ENCODE data around the gene KDSR.

The KDSR gene

DNA sequence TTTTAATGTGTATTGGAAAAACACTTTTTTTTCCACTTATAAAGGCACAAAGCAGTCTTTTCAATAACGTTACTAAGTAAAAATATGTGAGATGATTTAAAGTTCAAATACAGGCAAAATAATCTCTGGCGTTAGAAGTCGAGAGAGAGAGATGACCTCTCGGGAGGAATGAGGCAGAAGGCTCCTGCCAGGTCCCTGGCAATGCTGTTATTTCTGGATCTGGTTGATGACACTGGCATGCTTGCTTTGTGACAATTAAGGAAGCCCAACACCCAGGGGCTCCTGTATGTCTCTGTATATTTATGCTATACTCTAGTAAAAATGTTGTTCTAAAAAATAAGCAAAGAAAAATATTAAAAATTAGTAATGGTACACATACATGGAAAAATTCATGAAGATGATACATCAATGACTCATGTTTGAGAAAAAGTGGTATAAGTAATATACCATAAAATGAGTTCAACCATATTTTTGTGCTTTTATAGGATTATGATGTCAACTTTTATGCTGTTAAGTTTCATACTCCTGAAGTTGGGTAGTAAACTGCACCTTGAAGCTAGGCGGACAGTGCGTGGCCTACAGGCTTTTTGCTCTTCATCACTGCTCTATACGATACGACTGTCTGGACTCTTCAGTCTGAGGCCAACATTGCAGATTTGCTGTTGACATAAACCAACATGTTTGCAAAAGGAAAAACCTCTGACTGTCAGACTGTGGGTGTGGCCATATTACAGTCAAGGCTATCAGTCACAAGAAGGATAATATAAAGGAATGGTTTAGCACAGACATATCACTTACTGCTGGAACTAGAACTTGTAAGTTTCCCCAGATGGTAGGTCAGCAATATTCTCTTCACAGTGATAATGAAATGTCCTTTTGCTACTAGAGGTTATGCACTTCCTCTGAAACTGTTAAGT lies 35.5 kb upstream of the KDSR start:
- TF ChIP-seq, protein P1, sequence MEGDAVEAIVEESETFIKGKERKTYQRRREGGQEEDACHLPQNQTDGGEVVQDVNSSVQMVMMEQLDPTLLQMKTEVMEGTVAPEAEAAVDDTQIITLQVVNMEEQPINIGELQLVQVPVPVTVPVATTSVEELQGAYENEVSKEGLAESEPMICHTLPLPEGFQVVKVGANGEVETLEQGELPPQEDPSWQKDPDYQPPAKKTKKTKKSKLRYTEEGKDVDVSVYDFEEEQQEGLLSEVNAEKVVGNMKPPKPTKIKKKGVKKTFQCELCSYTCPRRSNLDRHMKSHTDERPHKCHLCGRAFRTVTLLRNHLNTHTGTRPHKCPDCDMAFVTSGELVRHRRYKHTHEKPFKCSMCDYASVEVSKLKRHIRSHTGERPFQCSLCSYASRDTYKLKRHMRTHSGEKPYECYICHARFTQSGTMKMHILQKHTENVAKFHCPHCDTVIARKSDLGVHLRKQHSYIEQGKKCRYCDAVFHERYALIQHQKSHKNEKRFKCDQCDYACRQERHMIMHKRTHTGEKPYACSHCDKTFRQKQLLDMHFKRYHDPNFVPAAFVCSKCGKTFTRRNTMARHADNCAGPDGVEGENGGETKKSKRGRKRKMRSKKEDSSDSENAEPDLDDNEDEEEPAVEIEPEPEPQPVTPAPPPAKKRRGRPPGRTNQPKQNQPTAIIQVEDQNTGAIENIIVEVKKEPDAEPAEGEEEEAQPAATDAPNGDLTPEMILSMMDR (IDR thresholded peaks at IDR 0.05; ENCODE audit: low read depth, low read length) = no peak
- DNase-seq (ENCODE audit: extremely low read depth, low read depth) = no peak

DNA sequence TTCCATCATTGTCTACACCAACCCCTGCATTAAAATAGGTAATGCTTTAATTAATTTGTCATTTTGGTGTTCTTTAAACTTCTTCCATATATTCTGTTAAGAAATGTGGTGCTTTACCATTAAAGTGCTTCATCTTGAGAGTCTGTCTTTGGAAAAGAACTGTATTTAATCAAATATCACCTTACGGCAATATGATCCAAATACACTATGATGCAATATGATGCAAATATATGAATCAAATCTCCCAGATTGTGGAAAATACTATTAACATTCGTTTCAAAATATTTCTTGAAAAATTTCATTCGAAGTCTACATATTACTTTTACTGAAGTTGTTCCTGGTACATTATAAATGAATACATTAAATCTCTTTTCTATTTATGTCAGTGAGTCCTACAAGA lies 32.3 kb upstream of the KDSR start:
- no peak for DNase-seq (ENCODE audit: extremely low read depth, low read depth)
- TF ChIP-seq, protein P1 (IDR thresholded peaks at IDR 0.05; ENCODE audit: low read depth, low read length) = no peak

DNA sequence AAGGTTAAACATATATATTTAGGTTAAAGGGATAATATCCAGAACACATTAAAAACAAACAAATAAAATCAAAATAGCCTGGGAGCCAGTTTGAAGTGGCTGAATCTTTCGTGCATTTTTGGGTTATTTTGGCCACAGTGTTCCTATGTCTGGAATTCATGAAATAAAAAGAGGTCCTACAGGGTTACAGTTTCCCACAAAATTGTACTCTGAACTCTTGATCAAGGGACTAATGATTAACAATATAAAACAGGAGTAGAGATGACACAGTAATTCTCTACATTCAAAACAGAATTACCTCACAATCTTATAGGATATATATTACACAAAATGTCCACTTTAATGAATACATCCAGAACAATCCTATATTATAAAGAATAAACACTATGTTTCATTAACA lies 30.3 kb upstream of the KDSR start:
- no peak for DNase-seq (ENCODE audit: extremely low read depth, low read depth)
- TF ChIP-seq, protein P1 (IDR thresholded peaks at IDR 0.05; ENCODE audit: low read depth, low read length) = no peak

DNA sequence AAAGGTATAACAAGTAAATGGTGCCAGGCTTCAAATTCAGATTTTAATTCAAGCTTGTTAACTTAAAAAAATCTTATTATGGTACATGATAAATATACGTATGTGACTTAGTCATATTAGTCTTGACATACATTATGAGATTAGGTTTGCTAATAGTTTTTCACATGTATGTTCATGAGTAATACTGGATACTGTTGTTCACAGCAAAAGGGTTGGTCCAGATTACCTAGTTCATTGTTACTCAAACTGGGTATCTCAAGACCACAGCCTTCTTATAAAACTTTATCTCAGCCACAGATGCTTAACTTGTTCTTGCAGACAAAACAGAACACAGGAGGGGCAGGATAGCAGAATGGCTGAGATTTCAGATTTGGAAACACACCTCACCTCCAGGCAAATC lies 28.5 kb upstream of the KDSR start:
- no peak for DNase-seq (ENCODE audit: extremely low read depth, low read depth)
- TF ChIP-seq, protein P1 (IDR thresholded peaks at IDR 0.05; ENCODE audit: low read depth, low read length) = no peak

DNA sequence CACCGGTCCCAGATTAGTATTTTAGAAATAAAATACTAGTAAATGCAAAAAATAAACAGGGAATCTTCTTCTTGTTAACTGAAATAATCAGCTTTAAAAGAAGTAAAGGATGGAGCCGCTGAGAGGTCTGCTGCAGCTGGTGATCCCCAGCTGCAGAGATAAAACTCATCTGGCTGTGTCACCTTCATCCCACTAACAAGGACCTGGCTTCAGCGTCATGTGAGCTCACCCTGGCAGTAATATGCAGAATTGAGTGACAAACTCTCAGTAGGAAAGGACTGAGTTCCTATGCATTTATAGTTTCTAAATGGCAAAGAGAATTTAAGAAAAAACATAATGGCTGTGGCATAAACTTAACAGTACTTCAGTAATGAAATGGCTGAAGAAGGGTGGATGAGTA lies 27.9 kb upstream of the KDSR start:
- DNase-seq (ENCODE audit: extremely low read depth, low read depth) = no peak
- TF ChIP-seq, protein P1 (IDR thresholded peaks at IDR 0.05; ENCODE audit: low read depth, low read length) = no peak

DNA sequence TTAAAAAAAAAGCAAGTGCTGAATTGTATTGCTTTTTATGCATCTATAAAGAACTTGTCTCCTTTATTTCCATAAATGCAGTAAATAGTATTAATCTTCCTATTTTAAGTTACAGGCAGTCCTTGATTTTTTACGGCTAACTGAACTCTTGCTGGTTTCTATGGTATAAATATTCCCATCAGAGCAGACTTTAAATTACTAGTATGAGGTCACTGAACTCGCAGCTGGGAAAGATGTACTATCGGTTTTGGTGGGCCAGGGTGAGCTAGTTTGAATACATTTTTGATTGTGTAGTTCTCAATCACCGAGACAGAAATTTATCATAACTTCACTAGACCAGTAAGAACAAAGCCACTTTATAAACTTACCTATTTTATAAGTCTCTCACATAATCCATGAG lies 20.9 kb upstream of the KDSR start:
- TF ChIP-seq, protein P1 (IDR thresholded peaks at IDR 0.05; ENCODE audit: low read depth, low read length) = no peak
- DNase-seq (ENCODE audit: extremely low read depth, low read depth) = no peak

DNA sequence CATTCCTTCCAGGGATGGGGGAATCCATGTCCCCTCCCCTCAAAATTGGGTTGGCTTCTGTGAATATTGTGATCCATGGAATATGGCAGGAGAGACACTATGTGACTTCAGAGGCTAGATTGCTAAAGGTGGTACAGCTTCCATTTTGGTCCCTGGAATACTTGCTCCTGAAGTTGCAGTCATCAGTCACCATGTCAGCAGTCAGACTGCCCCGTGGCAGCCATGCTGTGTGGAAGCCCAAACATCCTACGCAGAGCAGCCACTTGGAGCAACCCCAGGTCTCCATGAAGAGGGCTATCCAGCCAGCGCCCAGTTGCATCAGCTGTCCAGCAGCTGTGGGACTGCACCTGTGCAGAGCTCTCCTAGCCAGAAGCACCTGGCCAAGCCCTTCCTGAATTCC lies 15.8 kb upstream of the KDSR start:
- no peak for DNase-seq (ENCODE audit: extremely low read depth, low read depth)
- TF ChIP-seq, protein P1 (IDR thresholded peaks at IDR 0.05; ENCODE audit: low read depth, low read length) = no peak

Measured in AG09319 (cell line).